ENCODE data around the gene SLCO4A1. TPM values are rescaled to one million over a fixed set of nuclear protein-coding genes. Genes with fewer than 3 reads are reported as not detected.

SLCO4A1 gene
- total and polyA plus RNA-seq, 9 donors: 0.11 to 1.2 (median 0.45) TPM

- H3K36me3 ChIP-seq (ENCODE audit: control insufficient read depth, insufficient read depth, low read length): no peaks in the 10 kb centered on the region
- H3K27me3 ChIP-seq (ENCODE audit: control insufficient read depth, insufficient read depth, low read length): peaks cover 23% of the 10 kb centered on the region
- 85% methylated on average over 12 of the region's 12 CpGs for WGBS (ENCODE audit: insufficient coverage)
- H3K9me3 ChIP-seq (replicated peaks; ENCODE audit: control insufficient read depth, low read depth, low read length): peaks cover 4% of the 10 kb centered on the region
- no peak overlapping the region for H3K27ac ChIP-seq (ENCODE audit: low read length)
- peaks cover 20% of the 10 kb centered on the region for H3K4me1 ChIP-seq (ENCODE audit: control insufficient read depth, insufficient read depth, low read length)
- H3K4me3 ChIP-seq (ENCODE audit: low read length): no peak overlapping the region
- DNase-seq: no peak
Observed at GRCh38 chr20:62615750-62616251, 26.5 kb upstream of the SLCO4A1 start.

GRCh38 chr20:62616728-62617621, 25.3 kb upstream of the SLCO4A1 start:
- 31% methylated on average over 26 of the region's 26 CpGs for WGBS (ENCODE audit: insufficient coverage)
- Histone ChIP-seq H3K4me1 (ENCODE audit: control insufficient read depth, insufficient read depth, low read length) (peaks cover 11% of the 10 kb centered on the region), H3K27ac (ENCODE audit: low read length) (no peak overlapping the region), H3K4me3 (ENCODE audit: low read length) (no peak overlapping the region), H3K36me3 (ENCODE audit: control insufficient read depth, insufficient read depth, low read length) (no peaks in the 10 kb centered on the region), H3K27me3 (ENCODE audit: control insufficient read depth, insufficient read depth, low read length) (peaks cover 22% of the 10 kb centered on the region), H3K9me3 (replicated peaks; ENCODE audit: control insufficient read depth, low read depth, low read length) (no peaks in the 10 kb centered on the region)
- DNase-seq: peak; percentile 54

GRCh38 chr20:62617711-62618483, 24.4 kb upstream of the SLCO4A1 start:
- Histone ChIP-seq H3K9me3 (replicated peaks; ENCODE audit: control insufficient read depth, low read depth, low read length) (no peaks in the 10 kb centered on the region), H3K27me3 (ENCODE audit: control insufficient read depth, insufficient read depth, low read length) (peaks cover 25% of the 10 kb centered on the region), H3K4me3 (ENCODE audit: low read length) (no peak overlapping the region), H3K4me1 (ENCODE audit: control insufficient read depth, insufficient read depth, low read length) (peaks cover 10% of the 10 kb centered on the region), H3K27ac (ENCODE audit: low read length) (no peak overlapping the region), H3K36me3 (ENCODE audit: control insufficient read depth, insufficient read depth, low read length) (no peaks in the 10 kb centered on the region)
- no peak for DNase-seq
- 68% methylated on average over 18 of the region's 23 CpGs for WGBS (ENCODE audit: insufficient coverage)

GRCh38 chr20:62618611-62619529, 23.4 kb upstream of the SLCO4A1 start:
- no peaks in the 10 kb centered on the region for H3K36me3 ChIP-seq (ENCODE audit: control insufficient read depth, insufficient read depth, low read length)
- H3K27ac ChIP-seq (ENCODE audit: low read length): no peak overlapping the region
- DNase-seq: no peak
- no peaks in the 10 kb centered on the region for H3K9me3 ChIP-seq (replicated peaks; ENCODE audit: control insufficient read depth, low read depth, low read length)
- 58% methylated on average over 10 of the region's 26 CpGs for WGBS (ENCODE audit: insufficient coverage)
- H3K4me3 ChIP-seq (ENCODE audit: low read length): no peak overlapping the region
- H3K27me3 ChIP-seq (ENCODE audit: control insufficient read depth, insufficient read depth, low read length): peaks cover 23% of the 10 kb centered on the region
- peaks cover 19% of the 10 kb centered on the region for H3K4me1 ChIP-seq (ENCODE audit: control insufficient read depth, insufficient read depth, low read length)

GRCh38 chr20:62620625-62621024, 21.7 kb upstream of the SLCO4A1 start:
- Histone ChIP-seq H3K4me1 (ENCODE audit: control insufficient read depth, insufficient read depth, low read length) (peaks cover 29% of the 10 kb centered on the region), H3K4me3 (ENCODE audit: low read length) (no peak overlapping the region), H3K27ac (ENCODE audit: low read length) (no peak overlapping the region), H3K9me3 (replicated peaks; ENCODE audit: control insufficient read depth, low read depth, low read length) (no peaks in the 10 kb centered on the region), H3K27me3 (ENCODE audit: control insufficient read depth, insufficient read depth, low read length) (peaks cover 21% of the 10 kb centered on the region), H3K36me3 (ENCODE audit: control insufficient read depth, insufficient read depth, low read length) (no peaks in the 10 kb centered on the region)
- no peak for DNase-seq
- WGBS (ENCODE audit: insufficient coverage): 81% methylated on average over 8 of the region's 13 CpGs

- no peak for DNase-seq
- Histone ChIP-seq H3K4me3 (ENCODE audit: low read length) (no peak overlapping the region), H3K9me3 (replicated peaks; ENCODE audit: control insufficient read depth, low read depth, low read length) (no peaks in the 10 kb centered on the region), H3K27me3 (ENCODE audit: control insufficient read depth, insufficient read depth, low read length) (peaks cover 19% of the 10 kb centered on the region), H3K4me1 (ENCODE audit: control insufficient read depth, insufficient read depth, low read length) (peaks cover 29% of the 10 kb centered on the region), H3K27ac (ENCODE audit: low read length) (no peak overlapping the region), H3K36me3 (ENCODE audit: control insufficient read depth, insufficient read depth, low read length) (no peaks in the 10 kb centered on the region)
- WGBS (ENCODE audit: insufficient coverage): 74% methylated on average over 34 of the region's 34 CpGs
Observed at GRCh38 chr20:62621251-62622110, 20.8 kb upstream of the SLCO4A1 start.

- WGBS (ENCODE audit: insufficient coverage): 58% methylated on average over 24 of the region's 25 CpGs
- Histone ChIP-seq H3K27me3 (ENCODE audit: control insufficient read depth, insufficient read depth, low read length) (peaks cover 20% of the 10 kb centered on the region), H3K4me3 (ENCODE audit: low read length) (no peak overlapping the region), H3K4me1 (ENCODE audit: control insufficient read depth, insufficient read depth, low read length) (peaks cover 20% of the 10 kb centered on the region), H3K9me3 (replicated peaks; ENCODE audit: control insufficient read depth, low read depth, low read length) (no peaks in the 10 kb centered on the region), H3K36me3 (ENCODE audit: control insufficient read depth, insufficient read depth, low read length) (no peaks in the 10 kb centered on the region), H3K27ac (ENCODE audit: low read length) (no peak overlapping the region)
- no peak for DNase-seq
Observed at GRCh38 chr20:62622178-62622876, 20.0 kb upstream of the SLCO4A1 start.

- peaks cover 20% of the 10 kb centered on the region for H3K27me3 ChIP-seq (ENCODE audit: control insufficient read depth, insufficient read depth, low read length)
- H3K36me3 ChIP-seq (ENCODE audit: control insufficient read depth, insufficient read depth, low read length): no peaks in the 10 kb centered on the region
- no peak for DNase-seq
- no peak overlapping the region for H3K4me3 ChIP-seq (ENCODE audit: low read length)
- H3K27ac ChIP-seq (ENCODE audit: low read length): peak overlapping the region; percentile 79
- peaks cover 20% of the 10 kb centered on the region for H3K4me1 ChIP-seq (ENCODE audit: control insufficient read depth, insufficient read depth, low read length)
- no peaks in the 10 kb centered on the region for H3K9me3 ChIP-seq (replicated peaks; ENCODE audit: control insufficient read depth, low read depth, low read length)
- WGBS (ENCODE audit: insufficient coverage): 74% methylated on average over 26 of the region's 29 CpGs
Observed at GRCh38 chr20:62622877-62623487, 19.3 kb upstream of the SLCO4A1 start.
